NT2/D1 (cell line): Measurements from ENCODE around the gene AMBP.

Source experiments
- SUZ12 ChIP-seq: IDR thresholded peaks from 2 replicates; pipeline ENCODE4 v1.6.1; 2011; ENCODE audit not compliant: insufficient read length, insufficient read depth; ENCODE audit errors: extremely low read depth
- YY1 ChIP-seq: IDR thresholded peaks from 2 replicates; pipeline ENCODE4 v1.6.1; 2011; ENCODE audit not compliant: insufficient read length, insufficient read depth
- ZNF274 ChIP-seq: IDR thresholded peaks from 2 replicates; pipeline ENCODE4 v1.6.1; 2011; ENCODE audit warnings: mild to moderate bottlenecking, low read depth, low read length

- TF ChIP-seq ZNF274 (no peak), YY1 (no peak), SUZ12 (no peak)
These were observed 31.2 kb downstream of the AMBP start for GRCh38 chr9:114046875-114047274.
